HUDEP-2 (cell line): ENCODE data around the gene ITIH3.

Source experiments
- DNase-seq, 76 experiments: peaks; one replicate each; lab custom pipeline; 2025; ENCODE audit not compliant: unreplicated experiment in 76 of 76; lab: John Stamatoyannopoulos, UW

Gene ITIH3

DNA sequence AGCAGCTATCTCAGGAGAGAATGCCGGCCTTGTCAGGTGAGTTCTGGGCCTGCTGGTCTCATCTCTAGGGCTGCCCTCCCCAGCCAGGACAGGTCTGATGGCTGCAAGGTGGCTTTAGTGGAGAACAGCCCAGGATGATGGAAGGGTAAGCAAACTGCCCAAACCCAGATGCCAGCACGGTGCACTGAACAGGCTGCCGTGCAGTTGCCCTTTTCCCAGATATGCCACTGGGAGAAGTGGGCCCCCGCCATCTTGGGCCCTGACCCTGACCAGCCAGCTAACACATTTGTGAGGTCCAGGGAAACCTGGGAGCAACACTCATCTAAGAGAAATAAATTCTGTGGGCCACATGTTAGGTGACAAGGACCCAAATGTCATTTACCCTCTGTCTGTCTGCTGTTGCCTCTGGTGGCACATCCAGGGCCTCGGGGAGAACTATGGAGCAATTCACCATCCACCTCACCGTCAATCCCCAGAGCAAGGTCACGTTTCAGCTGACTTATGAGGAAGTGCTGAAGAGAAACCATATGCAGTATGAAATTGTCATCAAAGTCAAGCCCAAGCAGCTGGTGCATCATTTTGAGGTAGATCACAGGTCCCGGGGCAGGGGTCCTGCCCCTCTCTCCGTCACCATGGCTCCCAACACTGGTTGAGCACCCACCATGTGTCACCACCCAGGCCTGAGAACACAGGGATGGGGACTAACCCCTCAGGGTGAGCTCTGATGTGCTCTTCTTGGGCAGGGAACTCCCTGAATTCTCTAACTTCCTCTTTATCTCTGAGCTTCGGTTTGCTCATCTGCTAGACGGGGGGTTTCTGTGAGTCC lies 15.4 kb upstream of the ITIH3 start:
- no peak for DNase-seq

DNA sequence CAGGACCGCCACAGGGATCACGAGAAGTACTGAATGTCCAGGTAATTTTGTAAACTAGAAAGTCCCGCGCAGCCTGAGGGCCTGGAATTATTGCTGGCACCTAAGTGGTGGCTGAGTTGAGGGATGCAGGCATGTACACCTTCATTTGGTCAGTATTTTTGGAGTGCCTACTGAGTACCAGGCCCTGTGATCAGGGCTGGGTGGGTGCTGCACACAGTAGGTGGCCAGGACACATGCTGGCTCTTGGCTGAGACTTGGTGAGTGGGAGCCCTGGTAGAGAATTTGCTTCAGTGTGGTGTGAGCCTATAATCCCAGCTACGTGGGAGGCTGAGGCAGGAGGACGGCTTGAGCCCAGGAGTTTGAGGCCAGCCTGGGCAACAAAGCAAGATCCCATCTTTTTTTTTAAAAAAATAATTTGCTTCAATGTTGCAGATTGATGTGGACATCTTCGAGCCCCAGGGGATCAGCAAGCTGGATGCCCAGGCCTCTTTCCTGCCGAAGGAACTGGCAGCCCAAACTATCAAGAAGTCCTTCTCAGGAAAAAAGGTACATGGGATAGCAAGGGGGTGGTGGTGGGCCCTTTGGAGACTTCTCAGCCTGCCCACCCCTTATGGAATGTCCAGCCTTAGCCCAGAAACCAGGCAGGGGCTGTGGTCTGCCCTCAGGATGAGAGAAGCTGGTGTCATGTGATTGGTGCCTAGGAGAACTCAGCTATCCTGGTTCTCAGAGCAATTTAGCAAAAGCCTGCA lies 14.6 kb upstream of the ITIH3 start:
- DNase-seq, result no peak

DNA sequence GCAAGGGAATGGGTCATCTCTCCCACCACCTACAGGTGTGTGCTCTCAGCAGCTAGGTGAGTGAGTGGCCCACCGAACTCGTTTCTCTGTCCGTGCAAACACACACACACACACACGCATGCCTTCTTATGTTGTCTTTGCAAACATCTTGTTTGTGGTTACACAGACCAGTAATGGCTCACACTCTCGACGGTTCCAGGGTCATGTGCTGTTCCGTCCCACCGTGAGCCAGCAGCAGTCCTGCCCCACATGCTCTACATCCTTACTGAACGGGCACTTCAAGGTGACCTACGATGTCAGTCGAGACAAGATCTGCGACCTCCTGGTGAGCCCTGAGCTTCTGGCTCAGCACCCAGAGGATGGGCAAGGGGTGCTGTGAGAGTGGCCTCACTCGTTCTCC lies 12.9 kb upstream of the ITIH3 start:
- no peak for DNase-seq

DNA sequence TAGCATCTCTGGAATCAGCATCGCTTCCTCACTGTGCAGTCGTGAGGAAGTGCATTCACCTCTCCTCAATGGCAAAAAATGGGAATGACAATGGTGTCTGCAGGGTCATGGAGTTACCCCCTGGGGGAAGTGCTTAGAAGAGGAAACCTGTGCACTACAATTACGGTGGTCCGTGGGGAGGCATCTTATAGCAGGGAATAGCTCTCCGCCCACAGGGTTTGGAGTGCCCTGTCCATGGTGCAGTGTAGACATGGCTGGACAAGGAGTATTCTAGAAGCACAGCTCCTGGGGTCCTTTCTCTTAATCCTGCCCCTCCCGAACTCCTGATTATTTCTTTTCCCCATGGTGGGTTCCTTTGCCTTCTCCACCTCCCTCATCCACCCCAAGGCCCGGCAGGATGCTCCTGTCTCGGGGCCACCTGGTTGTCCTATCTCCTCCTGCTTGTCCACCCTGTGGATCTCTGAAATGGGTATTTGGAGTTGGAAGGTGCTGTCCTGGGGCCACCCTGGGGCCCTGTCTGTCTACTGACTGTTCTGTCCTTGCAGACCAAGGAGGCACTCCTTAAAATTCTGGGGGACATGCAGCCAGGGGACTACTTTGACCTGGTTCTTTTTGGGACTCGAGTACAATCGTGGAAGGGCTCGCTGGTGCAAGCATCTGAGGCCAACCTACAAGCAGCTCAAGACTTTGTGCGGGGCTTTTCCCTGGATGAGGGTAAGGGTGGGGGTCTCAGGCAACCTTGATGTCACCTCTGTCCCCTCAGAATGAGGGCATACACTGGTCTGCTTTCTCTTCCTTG lies 12.0 kb upstream of the ITIH3 start:
- no peak for DNase-seq

DNA sequence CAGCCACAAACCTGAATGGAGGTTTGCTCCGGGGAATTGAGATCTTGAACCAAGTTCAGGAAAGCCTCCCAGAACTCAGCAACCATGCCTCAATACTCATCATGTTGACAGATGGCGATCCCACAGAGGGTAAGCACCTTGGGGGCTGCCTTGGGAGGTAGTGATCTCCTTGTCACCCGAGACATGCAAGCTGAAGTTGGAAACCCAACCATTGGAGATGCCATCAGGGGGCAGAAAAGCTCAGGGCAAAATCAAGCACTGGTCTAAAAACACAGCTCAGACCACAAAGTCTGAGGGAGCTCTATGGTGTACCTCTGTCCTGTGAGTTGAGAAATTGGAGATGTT lies 11.4 kb upstream of the ITIH3 start:
- no peak for DNase-seq

DNA sequence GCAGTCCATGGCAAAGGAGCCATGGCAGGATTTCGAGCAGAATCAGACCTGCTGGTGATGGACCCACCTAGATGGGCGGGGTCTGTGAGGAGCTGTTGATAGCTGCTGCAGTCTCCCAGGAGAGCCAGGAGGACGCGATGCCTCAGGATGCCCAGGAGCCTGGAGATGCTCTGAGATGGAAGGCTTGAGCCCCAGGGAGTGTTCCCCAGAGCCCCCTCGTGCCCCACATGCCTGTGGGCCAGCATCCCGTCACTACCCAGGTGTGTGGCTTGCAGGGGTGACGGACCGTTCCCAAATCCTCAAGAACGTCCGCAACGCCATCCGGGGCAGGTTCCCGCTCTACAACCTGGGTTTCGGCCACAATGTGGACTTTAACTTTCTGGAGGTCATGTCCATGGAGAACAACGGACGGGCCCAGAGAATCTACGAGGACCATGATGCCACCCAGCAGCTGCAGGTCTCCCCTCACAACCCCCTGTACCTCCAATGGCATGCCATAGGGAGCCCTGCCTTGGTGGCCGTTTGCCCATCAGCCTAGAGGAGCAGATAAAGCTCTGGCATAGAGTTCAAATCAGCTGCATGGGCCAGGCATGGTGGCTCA lies 10.5 kb upstream of the ITIH3 start:
- DNase-seq, result no peak

DNA sequence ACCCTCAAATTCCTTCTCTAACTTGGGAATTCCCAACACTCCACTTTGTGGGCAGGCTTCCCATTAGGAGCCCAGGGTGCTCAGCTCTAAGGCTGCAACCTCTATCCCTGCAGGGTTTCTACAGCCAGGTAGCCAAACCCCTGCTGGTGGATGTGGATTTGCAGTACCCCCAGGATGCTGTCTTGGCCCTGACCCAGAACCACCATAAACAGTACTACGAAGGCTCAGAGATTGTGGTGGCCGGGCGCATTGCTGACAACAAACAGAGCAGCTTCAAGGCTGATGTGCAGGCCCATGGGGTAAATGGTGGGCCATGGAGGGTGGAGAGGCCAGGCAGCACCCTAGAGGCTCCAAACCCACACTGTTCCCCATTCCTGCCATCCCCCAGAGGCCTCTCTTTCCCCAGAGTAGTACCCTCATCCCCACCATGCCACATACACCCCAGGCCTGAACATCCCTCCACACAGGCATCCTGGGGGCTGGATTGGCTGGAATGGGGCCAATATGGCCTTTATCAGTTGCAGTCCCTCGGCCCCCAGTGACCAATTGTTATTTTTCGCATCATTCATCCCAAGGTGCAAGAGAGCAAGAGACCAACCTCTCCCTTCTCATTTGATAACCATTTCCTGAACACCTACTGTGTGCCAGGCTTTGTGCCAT lies 9.5 kb upstream of the ITIH3 start:
- no peak for DNase-seq

DNA sequence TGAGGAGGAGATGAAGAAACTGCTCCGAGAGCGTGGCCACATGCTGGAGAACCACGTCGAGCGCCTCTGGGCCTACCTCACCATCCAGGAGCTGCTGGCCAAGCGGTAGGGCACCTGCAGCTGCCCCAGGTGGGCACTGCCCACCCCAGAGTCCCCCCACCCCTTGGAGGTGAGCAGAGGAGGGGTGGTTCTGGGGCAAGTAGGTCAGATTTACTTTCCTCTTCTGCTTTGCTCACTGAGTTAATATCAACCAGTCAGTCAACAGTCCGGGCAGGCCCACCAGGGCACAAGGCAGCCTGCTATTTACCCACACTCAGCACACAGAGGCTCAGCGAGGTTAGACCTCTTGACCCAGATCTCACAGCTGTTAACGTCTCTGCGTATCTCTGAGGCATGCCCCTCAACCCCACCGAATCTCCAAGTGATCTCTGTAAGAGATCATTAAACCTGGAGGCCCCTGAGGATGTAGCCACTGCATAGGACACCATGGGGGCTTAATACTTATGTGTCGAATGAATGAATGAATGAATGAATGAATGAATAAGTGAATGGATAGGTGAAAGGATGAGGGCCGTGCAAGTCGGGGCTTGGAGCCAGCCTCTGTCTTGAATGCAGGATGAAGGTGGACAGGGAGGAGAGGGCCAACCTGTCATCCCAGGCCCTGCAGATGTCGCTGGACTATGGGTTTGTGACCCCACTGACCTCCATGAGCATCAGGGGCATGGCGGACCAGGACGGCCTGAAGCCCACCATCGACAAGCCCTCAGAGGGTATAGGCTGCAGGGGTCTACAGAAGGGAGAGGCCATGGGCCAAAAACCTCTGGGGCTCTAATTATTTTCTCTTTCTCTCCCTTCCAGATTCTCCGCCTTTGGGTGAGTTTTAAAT lies 8.0 kb upstream of the ITIH3 start:
- no peak for DNase-seq

DNA sequence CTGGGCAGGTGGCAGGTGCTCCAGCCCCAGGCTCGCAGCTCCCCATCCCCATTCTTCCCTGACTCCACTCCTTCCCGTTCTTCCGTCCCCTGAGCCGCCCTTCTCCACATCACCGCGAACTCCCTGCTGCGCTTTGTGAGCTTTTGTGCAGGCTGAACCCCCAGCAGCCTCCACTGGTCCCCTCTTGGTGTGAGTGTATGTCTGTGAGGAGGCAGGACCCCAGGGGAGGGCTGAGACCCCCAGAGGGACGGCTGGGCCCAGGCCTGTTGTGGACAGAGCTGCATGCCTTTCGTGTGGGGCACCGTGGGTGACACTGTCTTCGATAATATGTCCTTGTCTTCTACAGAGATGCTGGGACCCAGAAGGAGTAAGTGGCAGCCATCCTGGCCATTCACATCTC lies 7.3 kb upstream of the ITIH3 start:
- no peak for DNase-seq

DNA sequence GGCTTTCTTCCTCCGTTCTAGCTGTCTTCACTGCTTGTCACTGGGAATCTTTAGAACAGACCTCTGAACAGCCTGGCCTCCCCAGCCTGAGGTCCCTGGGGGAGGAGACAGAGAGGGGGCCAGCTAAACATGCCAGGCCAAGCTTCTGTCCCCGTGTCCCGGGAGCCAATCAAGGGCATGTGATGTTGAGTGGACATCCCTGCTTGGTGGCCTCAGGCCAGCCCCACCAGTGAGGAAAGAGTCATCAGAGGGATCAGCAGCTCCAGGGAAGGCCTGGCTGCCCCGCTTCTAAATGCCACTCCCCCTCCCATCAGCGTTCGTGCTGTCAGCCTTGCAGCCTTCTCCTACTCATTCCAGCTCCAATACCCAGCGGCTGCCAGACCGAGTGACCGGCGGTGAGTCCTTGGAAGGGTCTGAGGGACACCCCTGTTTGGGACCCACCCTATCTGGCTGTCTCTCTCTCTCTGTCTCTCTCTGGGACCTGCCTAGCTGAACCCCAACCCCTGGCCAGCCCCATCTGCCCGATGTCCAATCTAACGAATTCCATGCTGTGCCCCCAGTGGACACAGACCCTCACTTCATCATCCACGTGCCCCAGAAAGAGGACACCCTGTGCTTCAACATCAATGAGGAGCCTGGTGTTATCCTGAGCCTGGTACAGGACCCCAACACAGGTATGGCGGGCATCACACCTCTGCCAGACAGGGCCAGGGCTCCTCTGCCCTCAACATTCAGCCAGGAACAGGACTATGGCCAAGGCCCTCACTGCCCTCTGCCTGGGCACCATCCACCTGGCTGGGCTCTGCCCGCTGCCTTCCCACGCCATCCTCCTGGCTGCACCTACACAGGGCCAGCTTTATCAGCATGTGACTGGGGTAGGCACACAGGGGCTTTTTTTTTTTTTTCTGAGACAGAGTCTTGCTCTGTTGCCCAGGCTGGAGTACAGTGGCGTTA lies 6.6 kb upstream of the ITIH3 start:
- no peak for DNase-seq

DNA sequence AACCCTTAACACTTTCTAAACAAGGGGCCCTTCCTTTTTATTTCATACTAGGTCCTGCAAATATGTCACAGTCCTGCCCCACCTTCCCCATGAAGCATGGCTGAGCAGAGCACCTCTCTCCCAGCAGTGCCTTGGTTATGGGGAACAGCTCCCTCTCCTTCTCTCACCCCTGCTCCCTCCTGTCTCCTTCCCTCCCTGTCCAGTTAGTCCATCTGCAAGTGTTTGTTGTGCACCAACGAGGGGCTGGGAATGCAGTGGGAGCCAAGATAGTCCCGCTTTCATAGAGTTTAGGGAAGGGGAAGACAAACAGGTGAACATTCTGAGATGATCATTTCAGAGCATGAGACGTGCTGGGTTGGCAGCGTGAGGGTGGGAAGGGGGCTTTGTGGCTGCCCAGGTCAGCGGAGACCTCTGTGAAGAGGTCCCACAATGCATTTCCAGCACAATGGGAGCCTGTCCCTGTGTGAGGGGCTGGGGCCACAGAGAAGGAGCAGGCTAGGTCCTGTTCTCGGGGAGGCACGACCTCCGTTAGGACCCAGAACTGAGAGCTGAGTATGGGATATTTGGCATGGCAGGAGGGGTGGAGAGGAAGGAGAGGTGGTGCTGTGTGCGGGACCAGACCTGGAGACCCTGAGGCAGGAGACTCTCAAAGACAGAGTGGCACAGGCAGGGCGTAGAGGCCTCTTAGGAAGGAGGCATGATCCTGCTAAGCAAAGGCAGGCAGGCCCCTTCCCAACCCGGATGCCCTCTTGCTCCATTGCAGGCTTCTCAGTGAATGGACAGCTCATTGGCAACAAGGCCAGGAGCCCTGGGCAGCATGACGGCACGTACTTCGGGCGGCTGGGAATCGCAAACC lies 5.5 kb upstream of the ITIH3 start:
- DNase-seq, result no peak

DNA sequence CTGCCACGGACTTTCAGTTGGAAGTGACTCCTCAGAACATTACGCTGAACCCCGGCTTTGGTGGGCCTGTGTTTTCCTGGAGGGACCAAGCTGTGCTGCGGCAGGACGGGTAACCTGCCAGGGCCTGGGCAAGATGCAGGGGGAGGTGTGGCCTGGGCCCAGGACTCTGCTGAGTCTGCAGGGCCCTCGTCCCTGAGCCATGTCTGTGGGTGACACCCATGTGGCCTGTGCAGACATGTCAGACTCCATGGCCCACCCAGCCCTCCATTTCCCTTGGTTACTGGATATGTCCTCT lies 4.9 kb upstream of the ITIH3 start:
- DNase-seq, result no peak

DNA sequence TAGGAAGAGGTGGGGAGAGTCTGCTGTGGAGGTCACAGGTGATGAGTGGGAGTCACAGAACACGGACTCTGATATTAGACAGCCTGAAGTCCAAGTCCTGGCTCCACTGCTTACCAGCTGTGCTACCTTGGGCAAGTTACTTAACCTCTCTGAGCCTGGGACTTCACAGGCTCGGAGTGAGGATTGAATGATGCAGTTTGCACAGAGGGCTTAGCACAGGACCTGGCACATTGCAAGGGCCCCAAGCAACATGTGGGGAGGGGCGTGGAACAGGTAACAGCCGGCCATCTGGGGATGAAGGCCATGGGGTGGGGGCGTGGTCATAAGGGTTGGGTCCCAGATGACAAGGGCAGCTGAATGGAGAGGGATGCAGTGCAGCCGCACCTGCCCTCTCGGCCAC lies 4.3 kb upstream of the ITIH3 start:
- no peak for DNase-seq

DNA sequence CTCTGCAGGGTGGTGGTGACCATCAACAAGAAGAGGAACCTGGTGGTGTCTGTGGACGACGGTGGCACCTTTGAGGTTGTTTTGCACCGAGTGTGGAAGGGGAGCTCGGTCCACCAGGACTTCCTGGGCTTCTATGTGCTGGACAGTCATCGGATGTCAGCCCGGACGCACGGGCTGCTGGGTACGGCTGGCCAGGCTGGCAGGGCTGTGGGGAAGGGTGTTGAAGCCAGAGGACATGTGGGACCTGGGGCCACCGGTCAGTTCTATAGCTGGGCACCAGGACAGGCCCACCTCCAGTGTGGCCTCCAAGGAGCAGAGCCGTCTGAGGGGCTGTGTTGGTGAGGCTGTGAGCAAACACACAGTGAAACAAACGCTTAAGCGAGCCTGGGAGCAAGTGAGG lies 3.9 kb upstream of the ITIH3 start:
- no peak for DNase-seq

DNA sequence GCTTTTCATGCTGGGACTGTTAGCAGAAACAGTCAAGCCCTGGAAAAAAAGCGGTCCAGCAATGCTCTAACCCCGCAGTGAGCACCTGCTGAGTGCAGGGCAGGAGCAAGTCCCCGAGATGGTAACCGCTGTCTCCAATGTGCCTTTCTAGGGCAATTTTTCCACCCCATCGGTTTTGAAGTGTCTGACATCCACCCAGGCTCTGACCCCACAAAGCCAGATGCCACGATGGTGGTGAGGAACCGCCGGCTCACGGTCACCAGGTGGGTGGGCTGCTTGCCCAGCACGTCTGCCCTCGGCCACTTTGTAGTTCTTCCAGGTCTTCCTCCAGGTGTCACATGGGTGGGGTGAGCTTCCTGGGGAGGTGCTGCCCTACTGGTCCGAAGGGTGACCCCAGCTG lies 3.2 kb upstream of the ITIH3 start:
- DNase-seq, result no peak

DNA sequence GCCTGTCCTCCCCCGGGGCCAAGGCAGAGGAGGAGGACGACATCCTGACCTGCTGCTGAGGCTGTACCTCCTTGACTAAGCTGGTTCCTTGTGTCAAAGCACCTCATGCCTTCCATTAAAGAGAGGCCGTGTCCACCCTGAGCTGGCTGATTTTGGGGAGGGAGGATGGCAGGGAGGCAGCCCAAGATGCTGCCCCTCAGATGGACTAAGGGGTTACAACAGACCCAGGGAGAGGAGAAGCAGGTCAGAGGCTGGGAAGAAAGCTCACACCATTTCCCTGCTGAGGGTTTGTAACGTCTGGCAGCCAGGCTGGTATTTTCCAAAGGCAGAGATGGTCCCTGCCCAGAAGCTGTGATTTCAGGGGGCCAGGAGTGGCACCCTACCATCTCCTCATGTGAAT lies 2.7 kb upstream of the ITIH3 start:
- no peak for DNase-seq

DNA sequence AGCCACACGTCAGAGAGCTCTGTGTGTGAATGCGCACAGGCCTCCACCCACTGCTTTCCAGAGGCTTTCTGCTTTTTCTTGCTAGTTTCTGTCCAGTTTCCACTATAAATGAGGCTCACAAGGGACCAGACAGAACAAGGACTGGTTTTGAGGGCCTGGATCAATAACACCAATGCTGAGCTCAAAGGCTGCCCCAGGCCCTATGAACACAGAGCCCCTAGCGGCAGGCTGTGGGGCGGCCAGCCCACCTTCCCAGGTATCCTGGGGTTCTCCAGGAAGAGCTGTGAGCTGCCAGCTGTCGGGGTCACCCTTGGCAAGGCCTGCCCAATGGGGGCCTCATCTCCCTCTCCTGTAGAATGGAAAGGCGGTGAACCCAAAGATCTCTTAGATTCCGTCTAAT lies 2.2 kb upstream of the ITIH3 start:
- no peak for DNase-seq
